Neural crest cell (in vitro differentiated cells): Measurements from ENCODE around the gene CSK. TPM values are rescaled to one million over a fixed set of nuclear protein-coding genes. Genes with fewer than 3 reads are reported as not detected.
"Not testable (repeated sequence)": the region's sequence is repeated elsewhere in the genome, so short reads cannot be mapped to it uniquely, and the experiment has no call there.

Experiments used
- DNase-seq: peaks from one replicate; pipeline ENCODE4 v3.0.0; 2021; ENCODE audit warnings: low read depth, mixed read lengths, low spot score
- H3K27ac Mint-ChIP-seq: one replicate; pipeline ENCODE4 v1.8.0; 2021; ENCODE audit warnings: mild to moderate bottlenecking, mixed read lengths; ENCODE audit not compliant: unreplicated experiment
- H3K27me3 Mint-ChIP-seq: 2 replicates; pipeline ENCODE4 v1.8.0; 2021; ENCODE audit warnings: low read depth, mild to moderate bottlenecking, mixed read lengths
- H3K36me3 Mint-ChIP-seq: 2 replicates; pipeline ENCODE4 v1.8.0; 2021; ENCODE audit warnings: low read depth, mild to moderate bottlenecking, mixed read lengths
- H3K4me1 Mint-ChIP-seq: 2 replicates; pipeline ENCODE4 v1.8.0; 2021; ENCODE audit warnings: mixed read lengths
- H3K4me3 Mint-ChIP-seq: one replicate; pipeline ENCODE4 v1.8.0; 2021; ENCODE audit warnings: mild to moderate bottlenecking, mixed read lengths
- H3K9me3 Mint-ChIP-seq: 2 replicates; pipeline ENCODE4 v1.8.0; 2021; ENCODE audit warnings: mixed read lengths
- CTCF ChIP-seq: fragments of 200-600 bp; sonication (generic); conservative IDR thresholded peaks from 2 replicates; pipeline ENCODE4 v1.5.0; 2021; ENCODE audit warnings: antibody characterized with exemption, mild to moderate bottlenecking
- total RNA-seq: library from RNA; stranded (reverse); gene quantifications from 2 replicates; pipeline ENCODE4 v1.2.1, GENCODE V29; 2021

CSK gene
- total RNA-seq, 1 donor from 2014 or later, result 109 TPM

GRCh38 chr15:74783072-74783807, 1.4 kb downstream of the CSK start:
- peaks cover 66% of the 10 kb centered on the region for H3K4me1 Mint-ChIP-seq
- no peaks in the 10 kb centered on the region for H3K36me3 Mint-ChIP-seq
- no peaks in the 10 kb centered on the region for H3K9me3 Mint-ChIP-seq
- TF ChIP-seq CTCF, result no peak
- peak overlapping the region; percentile 81 for H3K27ac Mint-ChIP-seq
- peaks cover 3% of the 10 kb centered on the region for H3K27me3 Mint-ChIP-seq
- H3K4me3 Mint-ChIP-seq, result peak overlapping the region; percentile 89
- DNase-seq, result no peak

- DNase-seq, result no peak
- H3K27me3 Mint-ChIP-seq, result peaks cover 3% of the 10 kb centered on the region
- H3K9me3 Mint-ChIP-seq, result no peaks in the 10 kb centered on the region
- H3K4me1 Mint-ChIP-seq, result peaks cover 66% of the 10 kb centered on the region
- no peaks in the 10 kb centered on the region for H3K36me3 Mint-ChIP-seq
- TF ChIP-seq CTCF, result no peak
- H3K27ac Mint-ChIP-seq, result peak overlapping the region; percentile 57
- peak overlapping the region; percentile 89 for H3K4me3 Mint-ChIP-seq
Observed at GRCh38 chr15:74783808-74784175, 1.9 kb downstream of the CSK start.

GRCh38 chr15:74784426-74785193, 2.7 kb downstream of the CSK start:
- H3K27me3 Mint-ChIP-seq, result peaks cover 3% of the 10 kb centered on the region
- H3K36me3 Mint-ChIP-seq, result no peaks in the 10 kb centered on the region
- no peak for DNase-seq
- H3K4me1 Mint-ChIP-seq, result peaks cover 64% of the 10 kb centered on the region
- no peaks in the 10 kb centered on the region for H3K9me3 Mint-ChIP-seq
- no peak for TF ChIP-seq CTCF
- peak overlapping the region; percentile 84 for H3K4me3 Mint-ChIP-seq
- no peak overlapping the region for H3K27ac Mint-ChIP-seq

GRCh38 chr15:74785194-74786032, 3.5 kb downstream of the CSK start:
- no peaks in the 10 kb centered on the region for H3K9me3 Mint-ChIP-seq
- no peaks in the 10 kb centered on the region for H3K36me3 Mint-ChIP-seq
- no peak for TF ChIP-seq CTCF
- H3K4me1 Mint-ChIP-seq, result peaks cover 61% of the 10 kb centered on the region
- DNase-seq, result no peak
- H3K27me3 Mint-ChIP-seq, result peaks cover 3% of the 10 kb centered on the region
- H3K27ac Mint-ChIP-seq, result no peak overlapping the region
- H3K4me3 Mint-ChIP-seq, result peak overlapping the region; percentile 84

- H3K9me3 Mint-ChIP-seq, H3K27ac Mint-ChIP-seq, H3K36me3 Mint-ChIP-seq, H3K27me3 Mint-ChIP-seq, DNase-seq: not testable (repeated sequence)
- Mint-ChIP-seq H3K4me1 (peaks cover 61% of the 10 kb centered on the region), H3K4me3 (peak overlapping the region; percentile 57)
Observed at GRCh38 chr15:74786081-74786480, 4.2 kb downstream of the CSK start.
